ENCODE results near the gene CHSY3.

GRCh38 chr5:129962506-129962905 is 58.2 kb downstream of the CHSY3 start:
- TF ChIP-seq CTCF (IDR thresholded peaks at IDR 0.05), result no peak
- no peak for TF ChIP-seq POLR2AphosphoS5 (IDR thresholded peaks at IDR 0.05)
- no peak for TF ChIP-seq POLR2A (IDR thresholded peaks at IDR 0.05)
